ENCODE measurements around the gene CFL1. TPM values are rescaled to one million over a fixed set of nuclear protein-coding genes. Genes with fewer than 3 reads are reported as not detected.

The CFL1 gene
- total RNA-seq, 2 experiments from 2014 or later, result 1,357 to 1,424 TPM

DNA sequence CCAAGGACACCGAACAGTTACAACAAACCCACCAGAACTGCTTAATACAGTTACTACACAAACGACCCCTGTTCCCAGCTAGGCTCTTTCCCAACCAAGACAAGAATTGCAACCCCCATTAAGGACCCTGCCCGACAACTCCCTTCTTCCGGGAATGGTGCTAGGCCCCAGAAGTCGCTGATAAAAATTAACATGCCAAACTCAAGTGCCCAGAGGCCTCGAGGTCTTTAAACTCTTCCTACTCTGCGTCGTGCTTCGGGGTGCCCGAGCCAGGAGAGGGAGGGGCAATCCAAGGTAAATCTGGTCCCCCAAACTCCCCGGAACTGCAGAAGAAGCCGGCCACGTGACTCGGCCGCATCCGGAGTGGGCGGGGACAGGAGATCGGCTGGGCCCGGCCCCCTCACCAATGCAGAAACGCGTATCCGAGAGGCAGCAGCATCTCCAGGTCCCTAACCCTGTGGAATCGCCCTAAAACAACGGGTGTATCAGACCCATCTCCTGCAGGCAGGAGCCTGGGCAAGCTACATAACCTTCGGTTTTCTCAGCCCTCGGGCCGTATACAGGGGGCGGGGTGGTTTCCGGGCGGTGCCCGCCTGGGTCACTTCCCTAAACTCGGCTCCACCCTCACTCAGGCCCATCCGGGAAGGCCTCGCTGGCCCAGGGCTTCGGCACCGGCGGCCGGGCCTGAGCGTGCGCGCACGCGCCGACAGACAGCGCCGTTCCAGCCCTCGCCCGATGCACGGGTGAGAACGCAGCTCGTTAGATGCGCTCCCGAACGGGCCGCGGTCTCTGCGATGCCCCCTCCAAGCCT, 1.1 kb downstream of the CFL1 start:
- no peaks in the 10 kb centered on the region for H3K27me3 Mint-ChIP-seq
- peaks cover 42% of the 10 kb centered on the region for H3K4me1 Mint-ChIP-seq
- peak; percentile 2 for ATAC-seq (ENCODE audit: low read depth)

DNA sequence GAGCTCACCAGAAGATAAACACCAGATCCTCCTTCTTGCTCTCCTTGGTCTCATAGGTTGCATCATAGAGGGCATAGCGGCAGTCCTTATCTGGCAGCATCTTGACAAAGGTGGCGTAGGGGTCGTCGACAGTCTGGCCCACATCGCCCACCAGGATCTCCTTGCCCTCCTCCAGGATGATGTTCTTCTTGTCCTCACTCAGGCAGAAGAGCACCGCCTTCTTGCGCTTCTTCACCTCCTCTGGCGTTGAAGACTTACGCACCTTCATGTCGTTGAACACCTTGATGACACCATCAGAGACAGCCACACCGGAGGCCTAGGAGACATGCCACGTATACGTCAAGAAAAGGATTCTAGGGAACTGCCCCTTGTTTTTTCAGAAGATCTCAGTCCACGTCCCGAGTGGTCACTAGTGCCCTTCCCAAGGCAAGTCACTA, 2.0 kb downstream of the CFL1 start:
- peaks cover 52% of the 10 kb centered on the region for H3K36me3 Mint-ChIP-seq
- peak overlapping the region; percentile 90 for H3K4me3 Mint-ChIP-seq
- DNase-seq (no peak), ATAC-seq (ENCODE audit: low read depth) (no peak)
- H3K27me3 Mint-ChIP-seq, result no peaks in the 10 kb centered on the region
- POLR2A ChIA-PET, result interaction anchor here (0.7 kb wide), 1 partner anchor 72 kb away, joined by 3 read pairs; no protein-coding TSS in a partner anchor
- H3K9me3 Mint-ChIP-seq, result peaks cover 2% of the 10 kb centered on the region
- H3K4me1 Mint-ChIP-seq, result peaks cover 37% of the 10 kb centered on the region
- H3K27ac Mint-ChIP-seq, result peak overlapping the region; percentile 79

More for the DNA sequence above, 1.1 kb downstream of the CFL1 start:
- H3K9me3 Mint-ChIP-seq, result no peaks in the 10 kb centered on the region
- peak overlapping the region; percentile 79 for H3K27ac Mint-ChIP-seq
- peak; percentile 91 for DNase-seq
- peaks cover 44% of the 10 kb centered on the region for H3K36me3 Mint-ChIP-seq
- peak overlapping the region; percentile 90 for H3K4me3 Mint-ChIP-seq
- POLR2A ChIA-PET, result interaction anchor here (0.8 to 8.3 kb wide), 8 partner anchors 9 to 145 kb away, joined by 3 to 304 read pairs (median 6); partner anchors contain the start of genes C11orf68, CCDC85B, CTSW and FIBP

DNA sequence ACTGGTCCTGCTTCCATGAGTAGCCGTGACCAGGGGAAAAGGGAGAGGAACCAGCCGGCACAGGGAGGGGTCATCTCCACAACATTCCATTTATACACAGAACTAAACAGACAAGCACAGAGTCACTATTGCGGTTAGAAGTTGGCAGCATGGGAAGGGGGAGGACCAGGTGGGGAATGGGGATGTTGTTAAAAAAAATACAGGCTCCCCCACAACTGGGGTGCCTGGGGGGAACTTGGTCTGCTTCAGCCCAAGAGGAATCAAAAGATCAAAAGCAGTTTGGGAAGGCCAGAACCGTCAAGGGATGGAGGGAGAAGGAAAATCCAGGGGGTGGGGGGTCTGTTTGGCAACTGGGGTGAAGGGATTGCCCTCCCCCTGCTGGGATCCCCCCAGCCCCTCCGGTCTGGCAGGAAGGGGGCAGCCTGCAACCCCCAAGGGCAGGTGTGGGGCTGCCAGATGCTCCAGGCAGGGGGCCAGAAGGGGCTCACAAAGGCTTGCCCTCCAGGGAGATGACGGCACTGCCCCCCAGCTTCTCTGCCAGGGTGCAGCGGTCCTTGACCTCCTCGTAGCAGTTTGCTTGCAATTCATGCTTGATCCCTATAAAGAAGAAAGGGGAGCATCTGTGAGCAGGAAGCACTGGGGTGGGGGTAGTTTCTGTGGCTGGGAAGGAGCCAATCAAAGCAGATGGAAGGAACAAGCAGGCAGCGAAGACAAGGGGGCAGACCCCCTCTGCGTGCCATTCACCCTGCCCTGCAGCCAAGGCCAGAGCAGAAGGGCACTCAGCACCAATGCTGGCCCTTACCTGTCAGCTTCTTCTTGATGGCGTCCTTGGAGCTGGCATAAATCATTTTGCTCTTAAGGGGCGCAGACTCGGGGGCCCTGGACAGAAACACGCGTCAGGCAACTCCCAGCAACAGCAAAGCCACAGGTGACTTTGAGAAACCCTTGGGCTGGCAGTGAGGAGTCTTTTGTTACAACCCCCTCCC, 2.8 kb downstream of the CFL1 start:
- peak overlapping the region; percentile 62 for H3K27ac Mint-ChIP-seq
- ATAC-seq (ENCODE audit: low read depth) (no peak), DNase-seq (no peak)
- peaks cover 2% of the 10 kb centered on the region for H3K9me3 Mint-ChIP-seq
- H3K36me3 Mint-ChIP-seq, result peaks cover 52% of the 10 kb centered on the region
- peak overlapping the region; percentile 90 for H3K4me3 Mint-ChIP-seq
- H3K4me1 Mint-ChIP-seq, result peaks cover 37% of the 10 kb centered on the region
- no peaks in the 10 kb centered on the region for H3K27me3 Mint-ChIP-seq
- POLR2A ChIA-PET, result interaction anchor here (0.7 kb wide), 1 partner anchor 73 kb away, joined by 3 read pairs; no protein-coding TSS in a partner anchor

DNA sequence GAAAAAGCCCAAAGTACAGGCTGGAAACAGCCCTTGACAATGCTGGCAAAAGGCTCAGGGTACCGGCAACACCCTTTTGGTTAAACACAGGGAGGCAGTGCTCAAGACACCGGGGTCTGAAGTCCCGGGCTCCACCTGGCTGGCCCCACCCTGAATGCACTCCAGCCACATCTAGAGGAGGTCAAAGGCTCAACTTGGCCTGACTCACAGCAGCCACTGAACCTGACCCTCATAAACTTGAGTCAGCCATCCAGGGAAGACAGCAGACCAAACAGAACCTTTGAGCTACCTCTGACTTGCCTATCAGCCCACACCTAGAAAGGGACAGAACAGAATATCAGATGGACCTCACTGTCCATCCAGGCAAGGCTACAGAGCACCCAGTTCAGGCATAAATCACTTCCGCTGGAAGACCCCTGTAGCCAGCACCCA, 3.8 kb downstream of the CFL1 start:
- Mint-ChIP-seq H3K27me3 (no peaks in the 10 kb centered on the region), H3K4me1 (peaks cover 34% of the 10 kb centered on the region), H3K9me3 (peaks cover 2% of the 10 kb centered on the region), H3K27ac (no peak overlapping the region), H3K4me3 (peak overlapping the region; percentile 24), H3K36me3 (peaks cover 52% of the 10 kb centered on the region)
- DNase-seq (no peak), ATAC-seq (ENCODE audit: low read depth) (no peak)
- POLR2A ChIA-PET, result interaction anchor here (1.1 to 3.0 kb wide), 2 partner anchors 7 to 16 kb away, joined by 3 to 22 read pairs; partner anchors contain the start of gene MUS81

DNA sequence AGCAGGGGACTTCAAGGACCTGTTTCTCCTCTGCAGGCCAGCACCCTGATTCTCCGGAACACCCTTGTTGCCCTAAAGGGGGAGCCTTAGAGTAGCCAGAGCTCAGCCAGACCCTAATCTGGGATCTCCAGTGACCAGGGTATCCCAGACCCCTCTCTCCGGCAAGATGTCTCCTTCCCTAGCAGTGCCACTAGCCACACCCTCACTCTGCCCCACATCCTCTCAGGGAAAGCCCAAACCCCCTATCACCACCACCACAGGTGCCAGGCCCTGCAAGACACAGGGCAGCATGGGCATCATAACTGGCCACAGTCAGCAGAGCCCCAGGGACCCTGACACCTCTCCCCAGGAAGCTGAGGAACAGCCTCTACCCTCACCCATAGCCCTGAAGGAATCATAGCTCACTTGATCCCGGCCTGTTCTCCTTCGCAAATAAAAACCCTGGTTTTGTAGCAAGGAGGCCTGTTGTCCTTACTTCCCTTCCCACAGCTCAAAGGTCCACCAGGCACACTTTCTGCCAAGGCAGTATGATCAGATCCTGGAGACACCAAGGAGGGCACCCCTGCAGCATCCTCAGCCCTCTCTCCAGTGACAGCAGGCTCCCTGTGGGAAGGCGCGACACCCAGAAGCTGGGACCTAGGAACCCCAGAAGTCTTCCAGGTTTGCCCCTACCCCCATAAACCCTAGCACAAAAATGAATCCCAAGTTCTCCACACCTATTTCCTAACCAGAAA, 4.6 kb downstream of the CFL1 start:
- H3K27me3 Mint-ChIP-seq, result no peaks in the 10 kb centered on the region
- no peak for DNase-seq
- H3K36me3 Mint-ChIP-seq, result peaks cover 52% of the 10 kb centered on the region
- peaks cover 33% of the 10 kb centered on the region for H3K4me1 Mint-ChIP-seq
- ATAC-seq (ENCODE audit: low read depth), result no peak
- POLR2A ChIA-PET, result interaction anchor here (0.6 to 5.6 kb wide), 9 partner anchors 8 to 31 kb away, joined by 3 to 25 read pairs (median 5); partner anchors contain the start of gene MUS81
- no peak overlapping the region for H3K4me3 Mint-ChIP-seq
- H3K27ac Mint-ChIP-seq, result no peak overlapping the region
- peaks cover 2% of the 10 kb centered on the region for H3K9me3 Mint-ChIP-seq

DNA sequence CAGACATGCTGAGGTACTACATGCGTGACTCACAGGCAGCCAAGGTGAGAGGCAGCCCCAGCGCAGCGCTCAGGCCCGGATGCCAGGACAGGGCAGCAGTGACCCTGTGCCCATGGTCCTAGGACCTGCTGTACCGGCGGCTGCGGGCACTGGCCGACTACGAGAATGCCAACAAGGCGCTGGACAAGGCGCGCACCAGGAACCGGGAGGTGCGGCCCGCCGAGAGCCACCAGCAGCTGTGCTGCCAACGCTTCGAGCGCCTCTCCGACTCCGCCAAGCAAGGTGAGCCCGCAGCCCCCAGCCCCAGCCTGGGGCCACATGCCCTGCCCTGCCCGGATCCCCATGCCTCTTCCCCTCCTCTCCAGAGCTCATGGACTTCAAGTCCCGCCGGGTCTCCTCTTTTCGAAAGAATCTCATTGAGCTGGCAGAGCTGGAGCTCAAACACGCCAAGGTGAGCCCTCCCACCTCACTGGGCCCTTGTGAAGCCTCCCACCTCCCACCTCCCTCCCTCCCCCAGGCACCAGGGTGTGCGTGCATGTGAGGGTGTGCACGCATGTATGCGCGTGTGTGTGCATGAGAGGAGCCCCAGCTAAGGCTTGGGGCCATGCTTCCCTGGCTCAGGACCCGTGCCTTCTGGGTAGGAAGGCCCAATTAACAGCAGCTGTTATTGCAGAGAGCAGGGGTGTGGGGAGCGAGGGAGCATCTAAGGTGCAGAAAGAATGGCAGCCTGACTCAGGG, 5.3 kb downstream of the CFL1 start:
- no peak overlapping the region for H3K4me3 Mint-ChIP-seq
- H3K36me3 Mint-ChIP-seq, result peaks cover 52% of the 10 kb centered on the region
- no peak for ATAC-seq (ENCODE audit: low read depth)
- H3K4me1 Mint-ChIP-seq, result peaks cover 31% of the 10 kb centered on the region
- POLR2A ChIA-PET, result interaction anchor here (1.0 to 5.6 kb wide), 11 partner anchors 9 to 38 kb away, joined by 3 to 25 read pairs (median 5); partner anchors contain the start of genes CCDC85B and MUS81
- H3K27ac Mint-ChIP-seq, result no peak overlapping the region
- no peak for DNase-seq
- peaks cover 2% of the 10 kb centered on the region for H3K9me3 Mint-ChIP-seq
- peaks cover 3% of the 10 kb centered on the region for H3K27me3 Mint-ChIP-seq

DNA sequence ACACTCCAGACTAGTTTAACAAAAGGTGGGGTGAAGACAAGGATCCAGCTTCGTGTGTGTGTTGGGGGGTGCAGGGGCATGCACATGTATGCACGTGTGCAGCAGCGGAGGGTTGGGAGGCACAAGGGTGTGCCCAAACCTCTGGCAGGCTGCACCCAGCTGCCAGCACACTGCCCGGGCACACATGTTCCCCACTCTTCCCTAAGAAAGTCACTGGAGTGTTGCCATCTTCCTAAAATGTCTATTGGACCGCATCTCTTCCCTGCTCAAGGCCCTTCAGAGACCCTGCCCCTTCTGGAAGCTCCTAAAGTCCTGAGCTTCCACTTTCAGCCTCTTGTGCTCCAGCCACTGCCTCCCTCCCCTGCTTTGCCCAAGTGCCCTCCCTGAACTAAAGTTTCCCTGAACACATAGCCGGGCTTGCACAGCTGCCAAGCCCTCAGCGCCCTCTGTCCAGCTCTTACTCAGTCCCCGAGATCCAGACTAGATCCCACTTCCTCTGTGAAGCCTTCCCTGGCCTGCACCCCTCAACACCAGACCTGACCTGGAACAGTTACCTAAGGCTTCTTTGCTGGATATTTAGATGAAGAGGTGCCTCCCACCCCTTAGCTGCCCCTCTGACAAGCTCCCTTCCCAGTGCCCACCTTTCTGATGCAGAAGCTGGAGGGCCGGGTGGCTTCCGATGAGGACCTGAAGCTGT, 6.0 kb downstream of the CFL1 start:
- Mint-ChIP-seq H3K27ac (peak overlapping the region; percentile 33), H3K36me3 (peaks cover 52% of the 10 kb centered on the region), H3K9me3 (peaks cover 2% of the 10 kb centered on the region), H3K4me1 (peaks cover 31% of the 10 kb centered on the region), H3K27me3 (peaks cover 3% of the 10 kb centered on the region), H3K4me3 (no peak overlapping the region)
- POLR2A ChIA-PET, result interaction anchor here (0.8 to 5.6 kb wide), 11 partner anchors 9 to 38 kb away, joined by 3 to 25 read pairs (median 5); partner anchors contain the start of genes CCDC85B, MUS81 and SNX32
- no peak for ATAC-seq (ENCODE audit: low read depth)
- DNase-seq, result no peak

DNA sequence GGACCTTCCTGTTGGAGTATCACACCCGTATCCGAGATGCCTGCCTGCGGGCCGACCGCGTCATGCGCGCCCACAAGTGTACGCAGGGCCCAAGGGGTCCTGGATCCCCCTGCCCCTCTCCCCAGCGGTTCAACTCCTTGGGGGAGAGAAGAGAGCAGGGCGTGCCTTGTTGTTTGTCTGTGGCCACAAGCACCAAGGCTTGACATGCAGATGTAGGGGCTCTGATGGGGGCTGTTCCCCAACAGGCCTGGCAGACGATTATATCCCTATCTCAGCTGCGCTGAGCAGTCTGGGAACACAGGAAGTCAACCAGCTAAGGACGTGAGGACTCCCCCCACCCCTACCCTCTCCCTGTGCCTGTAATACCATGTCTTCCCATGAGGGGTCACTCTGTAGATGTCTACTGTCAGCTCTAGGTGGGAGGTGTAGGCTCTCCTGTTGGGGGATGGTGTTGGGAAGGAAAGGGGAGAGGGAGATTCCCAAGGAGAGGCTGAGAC, 6.8 kb downstream of the CFL1 start:
- peaks cover 24% of the 10 kb centered on the region for H3K4me1 Mint-ChIP-seq

DNA sequence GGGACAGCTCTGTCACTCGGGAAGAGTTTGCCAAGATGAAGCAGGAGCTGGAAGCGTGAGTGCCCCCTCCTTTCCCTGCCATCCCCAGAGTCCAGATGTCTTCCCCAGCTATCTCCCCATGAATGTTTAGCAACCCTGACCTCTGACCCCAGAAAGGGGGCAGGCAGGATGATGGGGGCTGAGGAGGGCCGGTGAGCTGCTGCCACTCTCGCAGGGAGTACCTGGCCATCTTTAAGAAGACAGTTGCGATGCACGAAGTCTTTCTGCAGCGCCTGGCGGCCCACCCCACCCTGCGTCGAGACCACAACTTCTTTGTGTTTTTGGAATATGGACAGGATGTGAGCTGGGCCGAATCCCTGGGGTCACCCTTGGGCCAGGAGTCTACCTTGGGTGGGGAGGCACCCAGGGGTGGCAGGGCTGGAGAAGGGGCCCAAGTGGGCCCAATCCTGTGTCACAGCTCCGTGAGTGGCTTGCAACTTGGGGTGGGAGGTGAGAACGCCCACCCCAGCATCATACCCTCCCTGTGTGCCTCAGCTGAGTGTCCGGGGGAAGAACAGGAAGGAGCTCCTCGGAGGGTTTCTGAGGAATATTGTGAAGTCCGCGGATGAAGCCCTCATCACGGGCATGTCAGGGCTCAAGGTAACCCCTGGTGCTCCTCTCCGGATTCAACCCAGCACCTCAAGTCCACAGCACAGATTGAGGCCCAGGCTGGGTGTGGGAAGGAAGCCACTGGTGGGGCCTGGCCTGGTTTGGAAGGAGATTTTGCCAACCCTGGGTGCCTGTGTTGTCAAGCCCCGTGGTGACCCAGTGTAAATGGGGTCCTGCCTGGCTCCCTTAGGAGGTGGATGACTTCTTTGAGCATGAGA, 7.5 kb downstream of the CFL1 start:
- Mint-ChIP-seq H3K9me3 (peaks cover 2% of the 10 kb centered on the region), H3K4me3 (no peak overlapping the region), H3K4me1 (peaks cover 17% of the 10 kb centered on the region), H3K27ac (no peak overlapping the region), H3K36me3 (peaks cover 37% of the 10 kb centered on the region), H3K27me3 (peaks cover 3% of the 10 kb centered on the region)
- POLR2A ChIA-PET, result interaction anchor here (0.7 to 5.6 kb wide), 6 partner anchors 9 to 35 kb away, joined by 3 to 25 read pairs (median 4); partner anchors contain the start of gene MUS81
- DNase-seq (no peak), ATAC-seq (ENCODE audit: low read depth) (peak; percentile 18)

More for the DNA sequence above, 6.8 kb downstream of the CFL1 start:
- DNase-seq (no peak), ATAC-seq (ENCODE audit: low read depth) (peak; percentile 5)
- Mint-ChIP-seq H3K4me3 (no peak overlapping the region), H3K36me3 (peaks cover 44% of the 10 kb centered on the region), H3K27ac (no peak overlapping the region), H3K9me3 (peaks cover 2% of the 10 kb centered on the region), H3K27me3 (peaks cover 3% of the 10 kb centered on the region)
- POLR2A ChIA-PET, result interaction anchor here (0.8 to 5.6 kb wide), 9 partner anchors 10 to 39 kb away, joined by 3 to 25 read pairs (median 5); partner anchors contain the start of genes CCDC85B, MUS81 and SNX32

DNA sequence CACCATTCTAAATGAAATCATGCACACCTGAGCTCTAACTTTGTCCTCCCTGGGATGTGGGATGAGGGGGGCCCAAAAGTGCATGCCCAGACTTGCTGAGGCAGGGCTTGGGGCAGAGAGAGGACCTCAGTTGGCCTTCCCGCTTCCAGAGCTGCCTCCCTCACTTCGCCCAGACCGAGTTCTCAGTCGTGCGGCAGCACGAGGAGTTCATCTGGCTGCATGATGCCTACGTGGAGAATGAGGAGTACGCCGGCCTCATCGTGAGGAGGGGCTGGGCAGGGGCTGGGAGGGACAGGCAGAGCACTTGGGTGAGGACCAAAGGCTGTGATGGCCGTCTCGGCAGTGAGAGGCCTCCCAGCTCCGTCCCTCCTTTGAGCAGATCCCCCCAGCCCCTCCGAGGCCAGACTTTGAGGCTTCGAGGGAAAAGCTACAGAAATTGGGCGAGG, 8.2 kb downstream of the CFL1 start:
- Mint-ChIP-seq H3K4me1 (peaks cover 17% of the 10 kb centered on the region), H3K4me3 (no peak overlapping the region), H3K9me3 (peaks cover 2% of the 10 kb centered on the region), H3K27ac (no peak overlapping the region), H3K27me3 (peaks cover 3% of the 10 kb centered on the region), H3K36me3 (peaks cover 32% of the 10 kb centered on the region)
- POLR2A ChIA-PET, result interaction anchor here (0.7 to 5.6 kb wide), 5 partner anchors 10 to 36 kb away, joined by 3 to 25 read pairs (median 5); partner anchors contain the start of gene MUS81
- ATAC-seq (ENCODE audit: low read depth) (no peak), DNase-seq (no peak)
